Adipocyte (in vitro differentiated cells): ENCODE data around the gene STK4.

Experiments
- DNase-seq: peaks from one replicate; pipeline ENCODE4 v3.0.0-alpha.2; 2015; ENCODE audit warnings: low read depth
- H3K27me3 ChIP-seq: replicated peaks from 2 replicates; pipeline ENCODE4 v1.7.0; 2013; ENCODE audit warnings: mild to moderate bottlenecking, low read length, moderate library complexity; ENCODE audit not compliant: control insufficient read depth, insufficient read depth
- H3K36me3 ChIP-seq: 2 replicates; pipeline ENCODE4 v1.7.0; 2013; ENCODE audit warnings: low read length, mild to moderate bottlenecking, moderate library complexity; ENCODE audit not compliant: control insufficient read depth, insufficient read depth, severe bottlenecking
- H3K4me1 ChIP-seq: 2 replicates; pipeline ENCODE4 v1.7.0; 2013; ENCODE audit warnings: mild to moderate bottlenecking, low read length, moderate library complexity; ENCODE audit not compliant: control insufficient read depth, insufficient read depth
- H3K4me3 ChIP-seq: 2 replicates; pipeline ENCODE4 v1.7.0; 2013; ENCODE audit warnings: mild to moderate bottlenecking, low read length, moderate library complexity
- H3K9ac ChIP-seq: 2 replicates; pipeline ENCODE4 v1.7.0; 2013; ENCODE audit warnings: mild to moderate bottlenecking, low read length, moderate library complexity
- H3K9me3 ChIP-seq: 2 replicates; pipeline ENCODE4 v1.7.0; 2013; ENCODE audit warnings: mild to moderate bottlenecking, low read length, moderate library complexity; ENCODE audit not compliant: control insufficient read depth

STK4 gene

DNA sequence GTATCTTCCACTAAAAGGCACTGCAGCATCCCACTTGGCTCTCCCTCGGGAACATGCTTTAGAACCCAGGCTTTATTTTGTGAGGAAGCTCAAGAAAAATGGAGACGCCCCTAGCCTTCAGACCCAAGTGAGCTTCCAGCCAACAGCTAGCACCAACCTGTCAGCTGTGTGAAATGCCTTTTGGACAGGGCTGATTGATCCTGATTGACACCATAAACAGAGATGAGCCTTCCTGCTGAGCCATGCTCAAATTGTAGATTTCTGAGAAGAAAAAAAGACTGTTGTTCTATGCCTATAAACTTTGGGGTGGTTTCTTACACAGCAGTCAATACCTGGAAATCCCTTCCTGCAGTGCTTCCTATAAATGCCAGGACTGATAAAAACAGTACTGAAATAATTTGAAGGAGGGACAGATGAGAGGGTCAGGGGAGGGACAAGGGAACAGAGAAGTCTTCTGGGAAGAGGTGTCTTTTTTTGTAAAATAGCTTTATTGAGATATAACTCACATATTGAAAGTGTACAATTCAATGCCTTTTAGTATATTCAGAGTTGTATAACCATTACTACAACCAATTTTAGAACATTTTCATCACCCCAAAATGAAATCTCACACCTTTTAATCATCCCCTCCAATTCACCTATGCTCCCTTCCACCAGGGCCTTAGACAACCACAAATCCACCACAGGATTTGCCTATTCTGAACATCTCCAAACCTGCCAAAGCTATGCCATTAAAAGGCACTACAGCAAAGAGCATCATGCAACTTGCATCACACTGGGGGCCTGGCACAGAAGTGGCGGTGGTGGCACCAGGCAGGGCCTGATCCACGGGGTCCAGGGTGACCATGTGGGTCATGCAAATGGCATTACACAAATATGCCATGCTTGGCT is 2.7 kb upstream of the STK4 start:
- Histone ChIP-seq H3K4me3 (no peak overlapping the region), H3K27me3 (no peaks in the 10 kb centered on the region), H3K4me1 (peaks cover 26% of the 10 kb centered on the region), H3K9ac (no peak overlapping the region), H3K36me3 (no peaks in the 10 kb centered on the region), H3K9me3 (no peaks in the 10 kb centered on the region)
- no peak for DNase-seq

DNA sequence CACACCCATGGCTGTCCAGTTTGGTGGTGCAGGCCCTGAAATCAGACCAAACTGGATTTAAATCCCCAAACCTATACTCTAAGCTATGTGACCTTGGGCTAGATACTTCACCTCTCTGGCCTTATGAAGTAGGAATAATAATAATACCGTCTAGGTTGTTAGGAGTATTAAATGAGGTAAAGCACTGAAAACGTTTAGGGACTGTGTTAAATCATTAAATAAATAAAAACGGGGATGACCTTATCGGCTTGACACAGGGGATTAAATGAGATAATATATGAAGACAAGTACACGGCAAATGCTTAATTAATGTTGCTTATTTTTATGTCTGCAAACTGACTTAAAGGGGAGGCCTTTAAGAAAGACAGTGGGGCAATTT is 672 bp upstream of the STK4 start:
- H3K9ac ChIP-seq: peak overlapping the region; percentile 94
- H3K4me1 ChIP-seq: peaks cover 11% of the 10 kb centered on the region
- no peaks in the 10 kb centered on the region for H3K27me3 ChIP-seq
- peak overlapping the region; percentile 100 for H3K4me3 ChIP-seq
- no peaks in the 10 kb centered on the region for H3K36me3 ChIP-seq
- H3K9me3 ChIP-seq: no peaks in the 10 kb centered on the region
- DNase-seq: no peak

DNA sequence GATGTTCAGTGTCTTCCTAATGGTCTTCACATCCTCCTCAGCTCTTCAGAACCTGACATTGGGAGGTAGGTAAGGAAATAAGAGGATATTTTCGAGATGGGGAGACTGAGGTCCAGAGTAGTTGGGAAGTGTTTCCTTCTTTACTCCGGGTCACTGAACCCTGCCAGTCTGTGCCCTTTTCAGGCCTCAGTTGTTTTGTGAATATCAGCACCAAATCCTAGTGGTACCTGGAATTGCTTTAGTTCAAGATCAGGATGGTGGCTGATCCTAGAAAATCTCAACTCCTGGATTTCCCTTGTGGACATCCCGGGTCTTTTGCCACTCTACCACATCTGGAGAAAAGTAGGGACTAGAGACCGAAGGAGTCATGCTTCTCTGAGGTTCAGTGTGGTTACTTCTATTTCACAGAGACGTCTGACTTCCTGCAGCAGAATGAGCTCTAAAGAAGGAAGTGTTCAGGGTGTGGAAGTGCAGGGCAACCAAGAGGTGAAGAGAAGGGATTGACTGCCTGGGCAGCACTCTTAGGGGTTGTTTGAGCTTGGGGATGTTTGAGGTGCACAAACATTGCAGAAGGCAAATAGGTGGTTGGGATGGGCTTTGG is 995 bp downstream of the STK4 start:
- no peak for DNase-seq
- H3K36me3 ChIP-seq: peaks cover 3% of the 10 kb centered on the region
- peak overlapping the region; percentile 94 for H3K9ac ChIP-seq
- no peaks in the 10 kb centered on the region for H3K9me3 ChIP-seq
- H3K27me3 ChIP-seq: no peaks in the 10 kb centered on the region
- H3K4me3 ChIP-seq: peak overlapping the region; percentile 100
- peaks cover 10% of the 10 kb centered on the region for H3K4me1 ChIP-seq

DNA sequence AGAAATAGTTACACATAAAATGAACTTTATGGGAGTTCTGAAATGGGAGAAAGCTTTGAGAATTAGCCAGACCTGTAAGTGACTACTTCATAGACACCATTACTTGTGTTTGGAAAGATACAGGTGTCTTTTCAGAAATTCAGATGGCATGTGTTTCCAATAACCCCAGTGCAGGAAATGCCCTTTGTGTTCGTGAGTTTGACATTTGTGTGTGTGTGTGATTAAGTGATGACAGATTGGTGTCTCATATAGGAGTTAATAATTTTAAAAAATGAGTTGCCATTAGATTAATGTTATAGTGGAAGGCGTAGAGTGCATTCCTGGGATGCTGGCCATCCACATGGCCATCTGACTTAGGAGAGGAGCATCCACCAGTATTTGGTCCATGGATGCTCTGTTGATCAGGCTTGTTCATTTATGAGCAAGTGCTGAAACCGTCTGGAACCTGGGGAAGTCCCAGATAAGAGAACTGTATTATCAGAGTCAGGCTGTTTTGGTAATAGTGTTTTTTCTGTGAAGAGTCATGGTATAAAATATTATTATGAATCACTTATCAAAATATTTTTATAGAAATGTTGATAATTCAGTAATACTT is 3.1 kb downstream of the STK4 start:
- DNase-seq: no peak
- Histone ChIP-seq H3K4me3 (no peak overlapping the region), H3K9me3 (no peaks in the 10 kb centered on the region), H3K27me3 (no peaks in the 10 kb centered on the region), H3K36me3 (peaks cover 17% of the 10 kb centered on the region), H3K9ac (no peak overlapping the region), H3K4me1 (peaks cover 10% of the 10 kb centered on the region)

DNA sequence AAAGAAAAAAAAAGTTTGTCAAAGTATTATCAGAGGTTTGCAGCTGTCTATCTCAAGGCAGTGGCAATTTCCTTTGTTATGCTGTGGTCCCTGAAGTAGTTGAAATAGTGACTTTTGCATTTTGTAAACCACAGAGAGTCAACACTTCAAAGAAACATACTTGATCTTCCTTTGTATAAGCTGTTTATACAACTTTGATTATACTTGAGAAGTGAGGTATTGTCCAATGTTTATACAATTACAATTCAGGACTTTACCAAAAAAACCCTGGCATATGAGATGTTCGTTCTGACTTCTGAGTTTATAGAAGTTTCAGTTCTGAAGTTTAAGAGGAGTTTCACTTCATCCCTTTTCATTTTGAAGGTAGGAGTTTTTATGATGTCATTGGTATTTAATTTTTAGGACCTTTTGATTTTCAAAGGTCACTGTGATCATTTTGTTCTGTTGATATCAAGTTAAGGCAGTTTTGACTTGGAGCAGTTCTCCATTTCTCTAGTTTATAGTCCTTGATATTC is 4.0 kb downstream of the STK4 start:
- Histone ChIP-seq H3K9me3 (no peaks in the 10 kb centered on the region), H3K9ac (no peak overlapping the region), H3K4me3 (no peak overlapping the region), H3K27me3 (no peaks in the 10 kb centered on the region), H3K36me3 (peaks cover 26% of the 10 kb centered on the region), H3K4me1 (peaks cover 10% of the 10 kb centered on the region)
- DNase-seq: no peak

DNA sequence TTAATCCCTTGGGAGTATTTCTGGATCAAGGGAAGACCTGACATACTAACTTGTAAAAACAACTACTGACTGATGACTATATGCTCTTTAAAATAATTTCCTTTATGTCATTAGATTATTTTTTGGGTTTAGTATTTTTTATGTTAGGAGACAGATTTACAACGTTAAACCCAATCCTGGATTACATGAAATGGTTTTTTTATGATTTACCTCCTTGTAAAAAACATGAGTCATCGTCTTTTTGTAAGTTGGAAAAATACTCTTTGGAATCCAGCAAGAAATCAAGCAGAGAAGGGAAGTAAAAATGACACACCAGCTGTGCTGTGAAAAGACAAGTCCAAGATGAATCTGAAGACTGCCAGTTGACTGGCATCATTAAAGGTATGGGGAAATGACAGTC is 6.7 kb downstream of the STK4 start:
- no peak overlapping the region for H3K9ac ChIP-seq
- H3K4me3 ChIP-seq: no peak overlapping the region
- no peaks in the 10 kb centered on the region for H3K9me3 ChIP-seq
- peak; percentile 17 for DNase-seq
- peaks cover 33% of the 10 kb centered on the region for H3K36me3 ChIP-seq
- H3K27me3 ChIP-seq: no peaks in the 10 kb centered on the region
- H3K4me1 ChIP-seq: peaks cover 9% of the 10 kb centered on the region

DNA sequence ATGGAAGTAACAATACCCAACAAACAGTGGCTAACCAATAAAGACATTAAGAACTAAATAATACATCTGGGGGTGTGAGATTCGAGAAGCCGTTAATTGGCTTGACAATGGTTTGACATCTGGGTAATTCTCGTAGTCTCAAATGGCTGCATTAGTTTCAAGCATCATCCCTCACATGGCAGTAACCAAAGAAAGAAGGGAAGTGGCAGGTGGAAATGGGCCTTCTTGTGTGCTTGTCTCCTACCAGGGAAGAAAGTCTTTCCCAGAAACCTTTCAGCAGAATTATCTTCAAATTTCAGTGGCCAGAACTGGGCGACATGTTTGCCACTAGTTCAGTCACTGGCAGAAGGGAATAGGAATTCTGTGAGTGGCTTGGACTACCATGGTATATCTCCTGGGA is 10.4 kb downstream of the STK4 start:
- Histone ChIP-seq H3K36me3 (peaks cover 44% of the 10 kb centered on the region), H3K27me3 (no peaks in the 10 kb centered on the region), H3K4me1 (peaks cover 9% of the 10 kb centered on the region), H3K9me3 (no peaks in the 10 kb centered on the region), H3K9ac (no peak overlapping the region), H3K4me3 (no peak overlapping the region)
- no peak for DNase-seq

DNA sequence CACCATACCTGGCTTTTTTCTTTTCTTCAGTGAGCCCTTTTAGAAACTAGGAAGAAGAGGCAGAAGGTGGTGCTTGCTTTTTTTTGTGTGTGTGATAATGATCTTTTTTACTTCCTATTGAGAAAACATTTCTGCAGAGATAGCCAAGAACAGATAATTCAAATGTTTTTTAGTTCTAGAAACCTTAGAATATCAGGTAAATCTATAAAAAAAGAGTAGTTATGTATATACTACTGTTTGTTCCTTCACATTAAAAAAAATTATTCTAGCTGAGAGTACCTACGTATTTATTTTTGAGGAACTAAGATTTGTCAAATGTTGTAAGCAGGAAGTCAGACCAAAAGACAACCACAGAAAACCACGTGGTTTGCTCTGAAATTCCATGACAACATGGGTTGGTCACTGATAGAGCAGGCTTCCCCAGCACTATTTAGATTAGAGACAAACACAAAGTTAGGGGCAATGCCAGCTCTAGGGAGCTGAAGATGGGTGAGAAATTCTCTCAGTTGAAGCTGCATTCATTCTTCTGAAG is 12.8 kb downstream of the STK4 start:
- Histone ChIP-seq H3K9me3 (no peaks in the 10 kb centered on the region), H3K36me3 (peaks cover 41% of the 10 kb centered on the region)

DNA sequence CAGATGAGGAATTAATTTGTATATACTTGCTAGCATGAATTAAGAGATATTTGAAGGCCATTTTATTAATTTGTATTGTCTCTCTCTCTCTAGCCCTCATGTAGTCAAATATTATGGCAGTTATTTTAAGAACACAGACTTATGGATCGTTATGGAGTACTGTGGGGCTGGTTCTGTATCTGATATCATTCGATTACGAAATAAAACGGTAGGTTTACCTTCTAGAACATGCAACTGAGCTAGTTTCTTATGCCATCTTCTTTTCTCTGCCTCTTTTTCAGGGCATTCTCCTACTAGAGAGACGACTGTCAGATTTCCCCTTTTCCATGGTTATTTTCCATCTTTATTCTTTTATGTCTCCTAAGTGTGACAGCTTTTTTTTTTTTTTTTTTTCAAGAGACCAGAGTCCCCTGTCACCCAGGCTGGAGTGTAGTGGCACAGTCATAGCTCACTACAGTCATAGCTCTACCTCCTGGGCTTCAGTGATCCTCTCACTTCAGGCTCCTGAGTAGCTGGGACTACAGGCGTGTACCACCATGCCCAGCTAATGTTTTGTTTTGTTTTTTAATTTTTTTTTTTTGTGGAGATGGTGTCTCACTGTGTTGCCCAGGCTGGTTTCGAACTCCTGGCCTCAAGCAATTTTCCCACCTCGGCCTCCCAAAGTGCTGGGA is 15.6 kb downstream of the STK4 start:
- Histone ChIP-seq H3K4me3 (no peak overlapping the region), H3K27me3 (no peaks in the 10 kb centered on the region), H3K9me3 (no peaks in the 10 kb centered on the region), H3K9ac (no peak overlapping the region), H3K36me3 (peaks cover 41% of the 10 kb centered on the region), H3K4me1 (peaks cover 6% of the 10 kb centered on the region)
- no peak for DNase-seq

More for the DNA sequence above, 12.8 kb downstream of the STK4 start:
- H3K4me1 ChIP-seq: peaks cover 9% of the 10 kb centered on the region
- H3K4me3 ChIP-seq: no peak overlapping the region
- DNase-seq: no peak
- H3K9ac ChIP-seq: no peak overlapping the region
- H3K27me3 ChIP-seq: no peaks in the 10 kb centered on the region

DNA sequence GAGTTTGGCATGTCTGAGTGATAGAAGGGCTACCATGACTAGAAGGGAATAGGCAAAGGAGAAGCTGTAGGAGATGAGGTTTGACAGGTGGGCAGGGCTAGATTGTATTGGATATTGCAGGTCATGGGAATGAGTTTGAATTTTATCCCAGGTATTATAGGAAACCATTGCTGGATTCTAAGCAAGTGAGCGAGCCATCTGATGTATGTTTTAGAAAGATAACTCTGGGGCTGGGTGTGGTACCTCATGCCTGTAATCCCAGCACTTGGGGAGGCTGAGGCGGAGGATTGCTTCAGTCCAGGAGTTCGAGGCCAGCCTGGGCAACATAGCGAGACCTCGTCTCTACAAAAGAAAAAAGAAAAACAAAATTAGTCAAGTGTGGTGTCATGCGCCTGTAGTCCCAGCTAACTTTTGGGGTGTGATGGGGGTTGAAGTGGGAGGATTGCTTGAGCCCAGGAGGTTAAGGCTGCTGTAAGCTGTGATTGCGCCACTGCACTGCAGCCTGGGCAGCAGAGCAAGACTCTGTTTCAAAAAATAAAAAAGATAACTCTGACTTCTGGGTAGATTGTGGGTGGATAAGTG is 16.9 kb downstream of the STK4 start:
- no peak overlapping the region for H3K4me3 ChIP-seq
- no peaks in the 10 kb centered on the region for H3K9me3 ChIP-seq
- no peaks in the 10 kb centered on the region for H3K4me1 ChIP-seq
- H3K36me3 ChIP-seq: peaks cover 46% of the 10 kb centered on the region
- DNase-seq: no peak
- H3K27me3 ChIP-seq: no peaks in the 10 kb centered on the region
- no peak overlapping the region for H3K9ac ChIP-seq
